ENCODE results near the gene ABCA7.

Gene ABCA7

DNA sequence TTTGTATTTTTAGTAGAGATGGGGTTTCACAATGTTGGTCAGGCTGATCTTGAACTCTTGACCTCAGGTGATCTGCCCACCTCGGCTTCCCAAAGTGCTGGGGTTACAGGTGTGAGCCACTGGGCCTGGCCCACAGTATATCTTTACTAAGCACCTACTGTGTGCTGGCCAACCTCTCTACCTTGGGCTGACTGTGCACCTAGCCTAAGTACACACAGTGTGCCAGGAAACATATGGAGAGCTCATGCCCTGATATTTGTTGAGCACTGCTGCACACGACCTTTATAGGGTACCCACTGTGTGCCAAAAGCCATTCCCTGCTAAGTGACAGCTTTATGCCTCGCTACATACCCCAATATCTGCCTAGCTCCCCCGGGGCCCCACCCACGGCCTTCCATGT lies 20.8 kb downstream of the ABCA7 start:
- no peak for DNase-seq

DNA sequence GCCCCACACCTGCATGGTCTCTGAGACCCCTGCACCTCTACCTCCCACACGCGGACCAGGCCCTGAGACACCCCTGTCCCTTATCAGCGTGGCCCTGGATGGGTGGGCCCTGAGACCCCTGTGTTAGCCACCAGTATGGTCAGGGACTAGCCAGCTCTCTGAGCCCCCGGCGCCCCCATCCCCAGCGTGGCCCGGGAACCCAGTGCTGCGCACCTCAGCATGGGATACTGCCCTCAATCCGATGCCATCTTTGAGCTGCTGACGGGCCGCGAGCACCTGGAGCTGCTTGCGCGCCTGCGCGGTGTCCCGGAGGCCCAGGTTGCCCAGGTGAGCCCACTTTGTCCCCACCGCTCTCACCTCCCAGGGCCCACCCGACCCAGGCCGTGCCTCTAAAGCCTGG lies 22.1 kb downstream of the ABCA7 start:
- no peak for DNase-seq

DNA sequence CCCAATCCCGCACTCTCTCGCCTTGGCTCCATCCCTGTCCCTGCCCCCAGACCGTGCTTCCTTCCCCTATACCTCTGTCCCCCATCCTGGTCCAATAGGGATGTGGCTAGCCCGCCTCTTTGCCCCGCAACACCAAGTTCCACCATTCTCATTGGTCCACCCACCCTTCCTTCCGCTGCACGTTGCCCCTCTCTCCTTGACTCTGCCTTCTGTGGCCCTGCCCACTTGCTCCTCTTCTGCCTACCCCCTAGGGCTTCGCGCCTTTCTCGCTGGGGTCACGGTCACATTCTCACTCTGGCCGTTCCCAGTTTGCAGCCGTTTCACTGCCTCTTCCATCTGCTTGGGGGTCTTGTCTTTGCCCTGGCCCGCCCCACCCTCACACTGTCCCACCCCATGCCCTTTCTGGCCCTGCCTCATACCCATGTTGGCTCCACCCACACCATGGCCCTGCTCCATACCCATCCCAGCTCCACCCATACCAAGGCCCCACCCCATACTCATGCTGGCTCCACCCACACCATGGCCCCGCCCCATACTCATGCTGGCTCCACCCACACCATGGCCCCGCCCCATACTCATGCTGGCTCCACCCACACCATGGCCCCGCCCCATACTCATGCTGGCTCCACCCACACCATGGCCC lies 22.6 kb downstream of the ABCA7 start:
- no peak for DNase-seq

DNA sequence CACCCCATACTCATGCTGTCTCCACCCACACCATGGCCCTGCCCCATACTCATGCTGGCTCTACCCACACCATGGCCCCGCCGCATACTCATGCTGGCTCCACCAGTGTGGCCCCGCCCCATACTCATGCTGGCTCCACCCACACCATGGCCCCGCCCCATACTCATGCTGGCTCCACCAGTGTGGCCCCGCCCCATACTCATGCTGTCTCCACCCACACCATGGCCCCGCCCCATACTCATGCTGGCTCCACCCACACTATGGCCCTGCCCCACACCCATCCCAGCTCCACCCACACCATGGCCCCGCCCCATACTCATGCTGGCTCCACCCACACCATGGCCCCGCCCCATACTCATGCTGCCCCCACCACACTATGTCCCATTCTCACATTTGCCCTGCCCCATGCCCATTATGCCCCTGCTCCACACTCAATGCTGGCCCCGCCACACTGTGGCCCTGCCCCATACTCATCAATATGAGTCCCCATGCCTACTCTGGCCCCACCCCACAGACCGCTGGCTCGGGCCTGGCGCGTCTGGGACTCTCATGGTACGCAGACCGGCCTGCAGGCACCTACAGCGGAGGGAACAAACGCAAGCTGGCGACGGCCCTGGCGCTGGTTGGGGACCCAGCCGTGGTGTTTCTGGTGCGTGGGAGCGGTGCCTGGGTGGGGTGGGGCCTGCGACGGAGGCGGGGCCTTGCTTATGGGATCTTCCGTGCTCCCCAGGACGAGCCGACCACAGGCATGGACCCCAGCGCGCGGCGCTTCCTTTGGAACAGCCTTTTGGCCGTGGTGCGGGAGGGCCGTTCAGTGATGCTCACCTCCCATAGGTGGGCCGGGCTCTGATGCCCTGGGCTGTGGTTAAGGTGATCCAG lies 23.4 kb downstream of the ABCA7 start:
- DNase-seq: no peak

DNA sequence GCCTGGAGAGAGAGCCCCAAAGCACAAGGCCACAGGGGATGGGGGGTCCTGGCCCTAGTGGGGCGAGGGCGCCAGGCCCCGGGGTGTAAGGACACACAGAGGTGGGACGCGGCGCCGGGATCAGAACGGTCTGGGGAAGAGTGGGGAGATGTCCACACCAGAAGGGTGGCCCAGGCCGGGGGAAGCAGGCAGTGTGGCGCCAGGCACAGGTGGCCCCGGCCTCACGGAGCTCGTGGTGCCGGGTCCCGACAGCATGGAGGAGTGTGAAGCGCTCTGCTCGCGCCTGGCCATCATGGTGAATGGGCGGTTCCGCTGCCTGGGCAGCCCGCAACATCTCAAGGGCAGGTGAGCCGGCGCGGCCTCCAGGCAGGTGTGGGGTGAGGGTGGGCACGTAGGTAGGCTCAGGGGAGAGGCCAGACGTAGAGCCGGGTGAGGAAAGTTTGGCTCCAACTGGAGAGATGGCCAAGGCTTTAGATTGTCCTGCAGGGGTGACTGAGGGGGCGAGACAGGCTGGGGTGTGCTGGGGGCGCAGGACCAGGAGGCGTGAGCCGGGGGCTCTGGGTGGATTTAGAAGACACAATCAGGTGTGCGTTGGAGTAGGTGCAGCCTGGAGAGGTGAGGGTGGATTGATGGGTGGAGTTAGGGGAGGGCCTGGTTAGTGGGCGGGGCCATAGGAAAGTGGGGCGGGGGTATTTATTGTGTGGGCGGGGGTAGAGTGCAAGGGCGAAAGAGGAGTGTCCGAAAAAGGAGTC lies 24.2 kb downstream of the ABCA7 start:
- DNase-seq: no peak

DNA sequence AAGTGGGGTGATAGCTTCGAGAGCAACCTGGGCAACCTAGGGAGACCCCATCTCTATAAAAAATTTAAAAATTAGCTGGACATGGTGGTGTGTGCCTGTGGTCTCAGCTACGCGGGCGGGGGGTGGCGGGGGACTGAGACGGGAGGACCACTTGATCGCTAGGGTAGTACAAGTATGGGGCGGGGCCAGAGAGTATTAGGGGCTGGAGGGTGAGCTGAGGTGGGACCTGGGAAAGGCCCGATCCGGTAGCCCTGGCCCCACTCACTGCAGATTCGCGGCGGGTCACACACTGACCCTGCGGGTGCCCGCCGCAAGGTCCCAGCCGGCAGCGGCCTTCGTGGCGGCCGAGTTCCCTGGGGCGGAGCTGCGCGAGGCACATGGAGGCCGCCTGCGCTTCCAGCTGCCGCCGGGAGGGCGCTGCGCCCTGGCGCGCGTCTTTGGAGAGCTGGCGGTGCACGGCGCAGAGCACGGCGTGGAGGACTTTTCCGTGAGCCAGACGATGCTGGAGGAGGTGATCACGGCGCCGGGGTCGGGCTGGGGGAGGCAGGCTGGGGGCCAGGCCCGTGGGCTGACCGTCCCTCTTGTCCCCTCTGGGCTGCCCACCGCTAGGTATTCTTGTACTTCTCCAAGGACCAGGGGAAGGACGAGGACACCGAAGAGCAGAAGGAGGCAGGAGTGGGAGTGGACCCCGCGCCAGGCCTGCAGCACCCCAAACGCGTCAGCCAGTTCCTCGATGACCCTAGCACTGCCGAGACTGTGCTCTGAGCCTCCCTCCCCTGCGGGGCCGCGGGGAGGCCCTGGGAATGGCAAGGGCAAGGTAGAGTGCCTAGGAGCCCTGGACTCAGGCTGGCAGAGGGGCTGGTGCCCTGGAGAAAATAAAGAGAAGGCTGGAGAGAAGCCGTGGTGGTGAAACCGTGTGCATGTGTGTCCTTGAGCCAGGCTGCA lies 25.0 kb downstream of the ABCA7 start:
- DNase-seq: peak; percentile 65

DNA sequence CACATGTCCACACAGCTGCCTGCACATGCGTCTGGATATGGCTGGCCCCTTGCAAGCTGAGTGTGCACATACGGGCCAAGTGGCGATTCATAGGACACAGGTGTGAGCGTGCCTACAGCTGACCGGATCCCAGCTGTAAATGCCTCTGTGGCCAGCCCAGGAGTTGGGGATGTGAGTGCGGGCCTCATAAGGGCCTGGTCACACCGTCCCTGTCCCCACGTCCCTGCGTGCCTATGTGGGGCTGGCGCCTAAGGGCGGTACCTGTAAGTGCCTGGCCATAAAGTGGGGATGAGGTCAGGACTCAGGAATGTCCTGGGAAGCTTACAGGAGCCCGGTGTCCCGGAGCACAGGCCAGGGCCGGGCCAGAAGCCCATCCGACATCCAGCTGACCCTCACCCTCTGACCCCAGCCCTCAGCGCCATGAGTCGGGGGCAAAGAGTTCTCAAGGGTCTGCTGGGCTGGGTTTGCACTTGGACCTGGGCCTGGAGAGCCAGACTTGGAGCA lies 25.8 kb downstream of the ABCA7 start:
- DNase-seq: no peak

DNA sequence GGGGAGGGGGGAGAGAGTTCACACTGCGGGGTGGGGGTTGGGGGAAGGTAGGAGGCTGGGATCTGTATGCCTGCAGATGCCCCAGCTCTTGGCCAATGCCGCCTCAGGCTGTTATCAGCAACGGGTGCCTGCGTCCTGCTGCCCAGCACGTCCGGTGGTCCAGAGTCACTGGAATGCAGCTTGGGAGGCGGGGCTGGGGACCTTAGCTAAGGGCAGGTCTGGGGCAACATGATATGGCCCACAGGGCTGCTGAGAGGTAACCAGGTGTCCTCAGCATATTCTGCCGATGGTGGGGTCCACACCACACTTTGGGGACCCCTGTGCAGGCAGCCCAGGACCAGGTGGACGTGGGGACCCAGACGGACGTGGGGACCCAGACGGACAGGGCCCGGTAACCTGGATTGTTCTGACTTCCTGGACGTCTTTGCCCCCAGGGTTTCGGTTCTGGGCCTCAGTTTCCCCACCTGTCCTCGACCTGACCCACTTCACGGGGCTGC lies 26.4 kb downstream of the ABCA7 start:
- DNase-seq: no peak

DNA sequence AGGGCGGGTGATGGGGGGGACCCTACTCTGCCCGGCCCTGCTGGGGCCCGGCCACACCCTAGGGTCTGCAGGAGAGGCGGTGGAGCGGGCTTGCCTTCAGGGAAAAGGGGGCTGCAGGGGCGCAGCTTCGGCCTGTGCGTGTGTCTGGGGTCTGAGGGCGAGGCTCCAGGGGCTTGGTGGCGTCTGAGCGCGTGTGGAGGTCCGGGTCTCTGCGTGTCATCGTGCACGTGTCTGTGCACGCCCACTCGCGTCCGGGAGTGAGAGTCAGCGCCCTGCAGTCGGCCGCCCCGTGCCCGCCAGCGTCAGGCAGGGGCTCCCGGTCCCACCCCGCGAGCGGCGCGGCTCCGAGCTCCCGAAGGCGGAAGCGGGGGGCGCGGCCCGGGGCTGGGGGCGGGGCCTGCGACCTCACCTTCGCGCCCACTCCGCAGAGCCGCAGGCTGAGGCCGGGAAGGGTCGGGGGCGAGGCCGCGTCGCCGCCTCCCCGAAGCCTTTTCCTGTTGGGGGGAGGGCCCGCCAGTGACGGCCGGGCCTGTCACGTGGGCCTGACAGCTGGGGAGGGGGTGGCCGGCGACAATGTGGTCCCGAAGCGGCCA lies 26.9 kb downstream of the ABCA7 start, which contains the start of gene ARHGAP45:
Gene ARHGAP45 (plus strand): TSS at position 420 of the 593 bp plus-strand sequence. CDS start 239 bp downstream, outside the sequence.
- DNase-seq: no peak

DNA sequence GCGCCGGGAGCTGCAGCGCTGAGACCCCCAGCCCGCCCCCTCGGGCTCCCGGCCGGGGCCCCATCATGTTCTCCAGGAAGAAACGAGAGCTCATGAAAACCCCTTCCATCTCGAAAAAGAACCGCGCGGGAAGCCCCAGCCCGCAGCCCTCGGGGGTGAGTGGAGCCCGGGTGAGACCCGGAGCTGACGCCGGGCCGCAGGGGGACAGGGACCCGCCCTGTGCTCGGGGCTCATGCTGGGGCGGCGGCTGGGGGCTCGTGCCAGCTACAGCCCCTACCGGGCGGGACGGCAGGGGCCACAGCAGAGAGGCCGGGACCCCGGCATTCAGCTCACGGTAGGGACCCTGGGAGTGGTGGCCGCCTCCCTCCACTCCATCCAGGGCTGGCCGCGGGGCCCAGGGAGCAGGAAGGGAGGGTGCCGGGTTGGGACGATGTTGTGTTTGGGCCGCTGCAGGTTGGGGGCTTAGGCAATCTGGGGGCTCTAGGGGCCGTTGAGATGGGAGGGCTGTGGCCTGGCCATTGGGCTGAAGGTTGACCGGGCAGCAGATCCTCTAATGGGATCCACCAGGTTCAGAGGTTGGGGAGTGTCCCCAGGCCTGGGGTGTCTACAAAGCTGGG lies 27.5 kb downstream of the ABCA7 start:
- DNase-seq: no peak

DNA sequence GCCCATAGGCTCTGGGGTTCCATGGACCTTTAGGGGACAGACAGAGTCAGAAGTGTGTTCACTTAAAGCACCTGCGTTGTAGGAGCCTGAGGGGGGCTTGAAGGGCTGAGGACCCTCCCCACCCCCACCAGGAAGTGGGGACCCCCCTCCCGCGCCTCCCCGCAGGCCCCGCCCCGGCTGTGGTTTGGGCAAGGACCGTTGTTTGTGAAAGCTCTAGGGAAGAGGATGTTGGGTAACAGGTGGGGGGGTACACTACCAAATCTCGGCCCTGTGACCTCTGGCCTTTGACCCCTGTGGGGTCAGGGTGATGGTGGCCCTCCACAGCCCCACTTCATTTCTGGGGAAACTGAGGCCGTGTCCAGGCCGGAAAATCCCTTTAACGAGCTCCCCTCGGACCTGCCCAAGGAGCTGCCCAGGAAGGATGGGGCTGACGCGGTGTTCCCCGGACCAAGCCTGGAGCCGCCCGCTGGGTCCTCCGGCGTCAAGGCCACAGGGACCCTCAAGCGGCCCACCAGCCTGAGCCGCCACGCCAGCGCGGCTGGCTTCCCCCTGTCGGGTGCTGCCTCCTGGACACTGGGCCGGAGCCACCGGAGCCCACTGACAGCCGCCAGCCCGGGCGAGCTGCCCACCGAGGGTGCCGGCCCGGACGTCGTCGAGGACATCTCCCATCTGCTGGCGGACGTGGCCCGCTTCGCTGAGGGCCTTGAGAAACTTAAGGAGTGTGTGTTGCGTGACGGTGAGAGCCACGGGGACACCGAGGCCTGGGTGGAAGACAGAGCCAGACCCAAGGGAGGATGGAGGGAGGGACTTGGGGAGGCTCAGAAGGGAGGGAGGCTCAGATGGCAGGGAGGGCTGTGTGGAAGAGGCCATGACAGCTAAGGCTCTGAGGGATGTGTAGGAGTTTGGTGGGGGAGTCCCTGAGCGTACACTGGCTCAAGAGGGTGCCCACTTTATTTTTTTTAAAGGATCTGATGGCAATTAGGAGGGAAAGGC lies 28.4 kb downstream of the ABCA7 start:
- DNase-seq: no peak

DNA sequence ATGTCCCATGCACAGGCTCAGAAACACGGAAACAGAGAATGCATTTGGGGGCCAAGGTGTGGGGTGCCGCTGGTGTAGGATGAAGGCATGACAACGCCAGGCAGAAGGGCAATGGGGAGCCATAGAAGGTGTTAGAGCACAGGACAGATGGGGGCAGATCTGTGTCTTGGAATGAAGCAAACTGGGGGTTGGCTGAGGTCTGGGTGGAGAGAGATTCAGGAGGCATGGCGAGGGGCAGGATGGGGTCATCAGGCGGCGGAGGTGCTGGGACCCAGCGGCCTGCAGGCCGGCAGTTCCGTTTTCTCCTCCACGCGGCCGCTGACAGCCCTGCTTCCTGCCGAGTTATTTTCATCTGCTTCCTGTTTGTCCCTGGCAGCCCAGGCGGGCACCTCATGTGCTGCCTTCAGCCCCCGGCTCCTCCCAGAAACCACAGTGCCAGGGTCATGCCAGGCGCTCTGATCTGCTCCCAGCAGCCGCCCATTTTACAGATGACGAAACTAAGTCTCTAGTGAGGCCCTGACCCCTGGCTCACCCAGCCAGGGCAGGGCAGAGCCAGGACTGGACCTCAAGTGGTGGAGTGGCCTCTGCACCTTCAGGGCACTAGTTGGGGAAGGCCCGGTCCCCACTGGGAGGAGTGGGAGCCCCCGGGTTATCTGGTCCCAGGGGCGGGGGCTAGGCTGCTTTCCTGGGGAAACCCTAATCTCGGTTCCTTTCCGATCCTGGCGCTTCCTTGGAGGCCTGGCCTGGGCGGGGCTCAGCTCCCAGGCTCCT lies 29.3 kb downstream of the ABCA7 start:
- DNase-seq: no peak

DNA sequence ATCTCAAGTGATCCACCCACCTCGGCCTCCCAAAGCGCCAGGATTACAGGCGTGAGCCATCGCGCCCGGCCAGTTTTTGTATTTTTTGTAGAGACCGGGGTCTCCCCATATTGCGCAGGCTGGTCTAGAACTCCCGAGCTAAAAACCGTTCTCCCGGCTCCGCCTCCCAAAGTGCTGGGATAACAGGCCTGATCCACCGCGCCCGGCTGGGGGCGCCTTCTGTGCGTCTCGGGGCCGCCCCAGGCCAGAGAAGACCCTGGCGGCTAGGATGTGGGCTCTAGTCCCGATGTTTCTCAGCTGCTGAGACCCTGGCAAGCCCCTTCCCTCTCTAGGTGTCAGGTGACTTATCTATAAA lies 30.6 kb downstream of the ABCA7 start:
- no peak for DNase-seq

DNA sequence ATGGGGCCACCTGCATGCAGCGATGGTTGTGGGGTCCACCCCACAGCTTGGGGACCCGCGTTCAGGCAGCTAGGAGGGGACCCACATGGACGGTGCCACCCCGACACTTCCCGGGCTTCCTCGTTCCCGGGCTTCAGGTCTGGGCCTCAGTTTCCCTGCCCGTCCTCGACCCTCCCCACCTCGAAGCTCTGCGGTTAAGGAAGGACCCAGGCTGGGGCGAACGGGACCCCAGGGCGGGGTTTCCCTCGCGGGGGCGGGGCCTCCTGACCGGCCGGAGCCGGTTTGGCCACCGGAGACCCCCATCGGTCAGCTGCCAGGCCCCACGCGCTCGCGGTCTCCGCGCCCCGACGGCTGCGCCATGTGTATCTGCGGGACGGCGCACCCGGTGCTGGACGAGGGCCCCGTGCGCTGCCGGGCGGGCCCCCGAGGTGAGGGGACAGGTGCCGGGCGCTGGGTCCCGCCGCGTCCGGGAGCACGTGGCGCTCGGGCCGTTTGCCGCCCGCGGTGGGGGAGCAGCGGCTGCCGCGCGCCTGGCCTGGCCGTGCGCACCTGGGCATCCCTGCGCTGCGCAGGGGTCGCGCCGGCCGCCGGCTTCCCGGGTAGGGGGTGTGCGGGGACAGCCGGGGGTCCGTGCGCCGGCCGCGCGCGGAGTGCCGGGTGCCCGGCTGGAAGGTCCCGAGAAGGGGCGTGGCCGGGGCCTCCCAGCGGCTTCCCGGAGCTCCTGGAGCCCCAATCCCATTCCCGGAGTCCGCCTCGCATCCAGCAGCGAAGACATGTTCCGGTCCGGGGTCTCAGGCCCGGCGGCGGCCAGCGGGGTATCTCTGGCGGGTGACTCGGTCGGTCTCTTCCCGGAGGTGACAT lies 31.3 kb downstream of the ABCA7 start:
- DNase-seq: no peak

DNA sequence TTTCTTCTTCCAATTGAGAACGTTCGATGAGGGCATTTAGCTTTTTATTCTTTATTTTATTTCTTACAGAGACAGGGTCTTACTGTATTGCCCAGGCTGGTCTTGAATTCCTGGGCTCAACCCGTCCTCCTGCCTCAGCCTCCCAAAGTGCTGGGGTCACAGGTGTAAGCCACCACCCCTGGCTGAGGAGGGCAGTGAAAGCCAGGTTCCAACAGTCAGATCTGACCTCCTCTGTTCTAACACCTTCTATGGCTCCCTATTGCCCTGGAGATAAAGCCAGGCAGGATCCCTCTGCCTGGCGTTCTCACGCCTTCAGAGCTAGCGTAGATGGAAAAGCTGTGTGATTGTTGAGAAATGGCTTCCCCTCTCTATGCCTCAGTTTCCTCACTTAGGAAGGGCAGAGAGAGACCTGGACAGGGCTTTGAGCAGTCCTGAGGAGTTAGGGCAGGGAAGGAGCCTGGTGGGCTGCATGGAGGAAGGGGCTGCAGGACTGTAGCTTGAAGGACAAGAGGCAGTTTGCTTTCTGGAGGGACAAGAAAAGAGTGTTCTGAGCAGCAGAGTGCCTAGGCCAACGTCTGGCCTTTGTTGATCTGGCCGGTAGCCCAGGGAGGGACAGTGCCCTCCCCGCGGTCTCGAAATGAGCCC lies 32.6 kb downstream of the ABCA7 start:
- DNase-seq: no peak

DNA sequence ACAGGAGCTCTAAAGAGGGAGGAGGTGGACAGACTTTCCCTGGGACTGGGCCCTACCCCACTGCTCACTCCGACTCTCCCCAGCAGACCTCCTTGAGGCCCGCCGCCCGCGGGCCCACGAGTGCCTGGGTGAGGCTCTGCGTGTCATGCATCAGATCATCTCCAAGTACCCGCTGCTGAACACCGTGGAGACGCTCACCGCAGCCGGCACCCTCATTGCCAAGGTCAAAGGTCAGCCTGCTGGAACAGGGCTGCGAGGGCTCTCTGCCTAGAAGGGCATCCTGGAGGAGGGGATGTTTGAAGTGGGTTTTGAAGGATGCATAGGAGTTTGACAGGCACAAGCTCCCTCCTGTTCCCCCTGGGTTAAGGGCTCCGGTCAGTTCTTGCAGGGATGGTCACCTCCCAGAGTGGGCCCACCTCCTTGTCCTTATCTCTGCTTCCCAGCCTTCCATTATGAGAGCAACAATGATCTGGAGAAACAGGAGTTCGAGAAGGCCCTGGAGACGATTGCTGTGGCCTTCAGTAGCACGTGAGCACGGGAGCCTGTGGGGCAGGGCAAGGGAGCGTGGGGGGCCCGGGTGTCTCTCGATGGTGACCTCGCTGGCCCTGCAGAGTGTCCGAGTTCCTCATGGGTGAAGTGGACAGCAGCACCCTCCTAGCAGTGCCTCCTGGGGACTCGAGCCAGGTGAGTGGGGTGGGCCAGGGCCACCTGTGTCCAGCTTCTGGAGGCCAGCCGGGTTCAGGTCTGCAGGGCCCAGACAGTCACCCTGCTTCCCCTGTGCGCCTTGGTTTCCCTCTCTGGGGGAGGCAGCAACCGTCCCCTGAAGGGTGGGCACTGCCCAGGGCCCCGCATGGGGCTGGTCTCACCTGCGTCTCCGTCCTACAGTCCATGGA lies 33.4 kb downstream of the ABCA7 start:
- no peak for DNase-seq
